Measurements from ENCODE around the gene NHS.
"Not testable (repeated sequence)": the region's sequence is repeated elsewhere in the genome, so short reads cannot be mapped to it uniquely, and the experiment has no call there.

NHS gene

GRCh38 chrX:17501746-17502145, 126.7 kb downstream of the NHS start:
- DNase-seq = no peak

GRCh38 chrX:17506352-17506751, 131.4 kb downstream of the NHS start:
- not testable (repeated sequence) for DNase-seq

- no peak for DNase-seq
These were observed 136.6 kb downstream of the NHS start for GRCh38 chrX:17511556-17511955.

- DNase-seq = no peak
These were observed 144.4 kb downstream of the NHS start for GRCh38 chrX:17519358-17519757.

GRCh38 chrX:17520016-17520615, 145.1 kb downstream of the NHS start:
- DNase-seq = no peak

- DNase-seq = no peak
These were observed 147.1 kb downstream of the NHS start for GRCh38 chrX:17521871-17522693.

GRCh38 chrX:17525266-17525665, 150.3 kb downstream of the NHS start:
- no peak for DNase-seq

- no peak for DNase-seq
These were observed 151.0 kb downstream of the NHS start for GRCh38 chrX:17525762-17526555.

GRCh38 chrX:17527135-17527701, 152.2 kb downstream of the NHS start:
- peak; percentile 57 for DNase-seq

GRCh38 chrX:17527922-17528321, 152.9 kb downstream of the NHS start:
- DNase-seq = peak; percentile 86

GRCh38 chrX:17529151-17529745, 154.2 kb downstream of the NHS start:
- no peak for DNase-seq

GRCh38 chrX:17531500-17531899, 156.5 kb downstream of the NHS start:
- DNase-seq = no peak

- DNase-seq = no peak
These were observed 160.2 kb downstream of the NHS start for GRCh38 chrX:17535229-17535628.

- DNase-seq = no peak
These were observed 162.8 kb downstream of the NHS start for GRCh38 chrX:17537723-17538243.

- DNase-seq = no peak
These were observed 167.1 kb downstream of the NHS start for GRCh38 chrX:17542123-17542522.

GRCh38 chrX:17544821-17545220, 169.8 kb downstream of the NHS start:
- no peak for DNase-seq

- no peak for DNase-seq
These were observed 171.4 kb downstream of the NHS start for GRCh38 chrX:17546356-17546755.

GRCh38 chrX:17547658-17548057, 172.7 kb downstream of the NHS start:
- DNase-seq = peak; percentile 4

- peak; percentile 37 for DNase-seq
These were observed 174.2 kb downstream of the NHS start for GRCh38 chrX:17549107-17549651.

- no peak for DNase-seq
These were observed 175.0 kb downstream of the NHS start for GRCh38 chrX:17550011-17550410.

GRCh38 chrX:17552044-17552650, 177.1 kb downstream of the NHS start:
- DNase-seq = no peak

- DNase-seq = no peak
These were observed 178.5 kb downstream of the NHS start for GRCh38 chrX:17553469-17553868.

Data from MV-4-11 (cell line).